Upper lobe of right lung (tissue), 1 donor: ENCODE data around the gene PIP4K2B. TPM values are rescaled to one million over a fixed set of nuclear protein-coding genes. Genes with fewer than 3 reads are reported as not detected.

Source experiments
- ATAC-seq: fragments of 200-7000 bp; cut with Tn5 transposase; one replicate; pipeline ENCODE4 v1.9.1; 2020; ENCODE audit warnings: mild to moderate bottlenecking, moderate library complexity
- DNase-seq: peaks from one replicate; pipeline ENCODE4 v3.0.0-alpha.2; 2020
- H3K27ac ChIP-seq: fragments of 200-600 bp; one replicate; pipeline ENCODE4 v1.8.0; 2022
- H3K27me3 ChIP-seq: fragments of 200-600 bp; one replicate; pipeline ENCODE4 v1.8.0; 2022; ENCODE audit warnings: mild to moderate bottlenecking
- H3K36me3 ChIP-seq: fragments of 200-600 bp; one replicate; pipeline ENCODE4 v1.8.0; 2022
- H3K4me1 ChIP-seq: fragments of 200-600 bp; one replicate; pipeline ENCODE4 v1.8.0; 2022
- H3K4me3 ChIP-seq: fragments of 200-600 bp; one replicate; pipeline ENCODE4 v1.8.0; 2022; ENCODE audit warnings: mild to moderate bottlenecking
- H3K9me3 ChIP-seq: fragments of 200-600 bp; one replicate; pipeline ENCODE4 v1.8.0; 2022
- intact Hi-C: fragments of 100-400 bp; cut with DNase I; formaldehyde crosslinking; loops from one replicate; pipeline ENCODE4 v1.11.0; 2022
- total RNA-seq: library from RNA; stranded (reverse); fragmentation: NEBNext Ultra II Directional; extraction: Animal tissue kit (Norgen Biotek cat#: 25700); gene quantifications from one replicate; pipeline ENCODE4 v1.2.1, GENCODE V29; 2021
- TF ChIP-seq, protein P1 (sequence below): fragments of 200-600 bp; IDR thresholded peaks from one replicate; pipeline ENCODE4 v1.8.0; 2022; ENCODE audit warnings: antibody characterized with exemption
- donor health status: DM: no; HTN: yes; CAD: no; lungs with severe emphysema.

Gene PIP4K2B
- total RNA-seq, 1 donor from 2014 or later: 50.5 TPM

DNA sequence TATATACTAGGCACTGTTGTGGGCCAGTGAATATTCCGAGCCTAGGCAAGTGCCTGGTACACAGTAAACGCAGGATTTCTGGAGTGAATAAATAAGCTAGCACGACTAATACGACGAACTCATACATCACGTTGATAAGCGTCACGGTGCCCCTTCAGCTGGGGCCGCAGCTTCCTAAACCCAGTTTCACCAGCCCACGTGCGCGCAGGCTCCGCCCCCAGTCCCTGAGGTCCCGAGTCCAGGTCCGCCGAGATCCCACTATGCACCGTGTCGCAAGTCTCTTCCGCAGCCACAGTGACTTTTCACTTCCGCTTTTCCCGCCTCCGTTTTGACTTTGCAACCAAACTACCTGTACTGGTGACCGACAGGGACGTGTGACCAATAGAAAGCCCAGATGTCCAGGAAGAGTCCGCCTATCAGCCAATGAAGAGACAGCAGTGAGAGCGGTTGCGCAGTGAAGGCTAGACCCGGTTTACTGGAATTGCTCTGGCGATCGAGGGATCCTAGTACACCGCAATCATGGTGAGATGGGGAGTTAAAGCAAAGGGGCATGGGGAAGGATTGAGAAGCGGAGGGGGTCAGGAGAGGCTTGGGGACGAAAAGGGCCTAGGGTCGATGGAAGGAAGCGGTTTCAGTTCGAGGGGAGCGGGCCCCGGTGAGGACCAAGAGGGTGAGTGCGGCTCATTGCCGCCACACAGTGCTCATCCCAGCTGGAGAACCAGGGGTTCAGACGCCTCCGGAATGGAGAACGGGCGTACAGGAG lies 46.9 kb downstream of the PIP4K2B start, which contains the start of gene PSMB3:
TSS of gene PSMB3 (plus strand) at position 434 of the 763 bp plus-strand sequence. CDS start at position 520, 86 bp downstream.
- DNase-seq (peak; percentile 98), ATAC-seq (peak; percentile 87)
- H3K4me1 ChIP-seq: peaks cover 39% of the 10 kb centered on the region
- peak within 1 kb of the TSS; percentile 96 for H3K4me3 ChIP-seq
- peaks cover 32% of the 10 kb centered on the region for H3K36me3 ChIP-seq
- intact Hi-C loops: no loop called here
- no peaks in the 10 kb centered on the region for H3K27me3 ChIP-seq
- no peaks in the 10 kb centered on the region for H3K9me3 ChIP-seq
- TF ChIP-seq, protein P1, sequence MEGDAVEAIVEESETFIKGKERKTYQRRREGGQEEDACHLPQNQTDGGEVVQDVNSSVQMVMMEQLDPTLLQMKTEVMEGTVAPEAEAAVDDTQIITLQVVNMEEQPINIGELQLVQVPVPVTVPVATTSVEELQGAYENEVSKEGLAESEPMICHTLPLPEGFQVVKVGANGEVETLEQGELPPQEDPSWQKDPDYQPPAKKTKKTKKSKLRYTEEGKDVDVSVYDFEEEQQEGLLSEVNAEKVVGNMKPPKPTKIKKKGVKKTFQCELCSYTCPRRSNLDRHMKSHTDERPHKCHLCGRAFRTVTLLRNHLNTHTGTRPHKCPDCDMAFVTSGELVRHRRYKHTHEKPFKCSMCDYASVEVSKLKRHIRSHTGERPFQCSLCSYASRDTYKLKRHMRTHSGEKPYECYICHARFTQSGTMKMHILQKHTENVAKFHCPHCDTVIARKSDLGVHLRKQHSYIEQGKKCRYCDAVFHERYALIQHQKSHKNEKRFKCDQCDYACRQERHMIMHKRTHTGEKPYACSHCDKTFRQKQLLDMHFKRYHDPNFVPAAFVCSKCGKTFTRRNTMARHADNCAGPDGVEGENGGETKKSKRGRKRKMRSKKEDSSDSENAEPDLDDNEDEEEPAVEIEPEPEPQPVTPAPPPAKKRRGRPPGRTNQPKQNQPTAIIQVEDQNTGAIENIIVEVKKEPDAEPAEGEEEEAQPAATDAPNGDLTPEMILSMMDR: no peak
- H3K27ac ChIP-seq: peak within 1 kb of the TSS; percentile 93

DNA sequence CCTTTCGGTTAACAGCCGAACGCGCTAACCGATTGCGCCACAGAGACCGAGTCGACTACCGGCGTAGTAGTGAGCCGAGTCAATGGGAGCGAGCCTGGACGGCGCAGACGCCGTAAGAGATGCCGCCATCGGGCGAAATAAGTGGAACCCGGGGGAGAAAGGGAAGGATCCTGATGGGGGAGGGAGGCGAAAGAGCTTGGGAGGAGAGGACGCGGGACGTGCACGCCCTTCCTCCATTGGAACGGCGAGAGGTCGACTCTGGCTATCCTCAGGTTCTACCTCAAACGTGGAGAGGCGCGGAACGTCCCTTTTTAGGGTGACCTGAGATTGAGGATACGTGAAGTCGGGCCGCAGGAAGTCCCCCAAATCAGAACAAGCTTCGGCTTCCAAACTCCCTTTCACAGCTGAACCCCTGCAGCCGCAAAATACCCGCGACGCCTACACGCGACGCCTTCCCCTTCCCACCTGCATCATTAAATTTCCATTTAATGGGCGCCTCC lies 47.5 kb downstream of the PIP4K2B start:
- TF ChIP-seq, protein P1: no peak
- H3K27ac ChIP-seq: peak overlapping the region; percentile 93
- peaks cover 43% of the 10 kb centered on the region for H3K4me1 ChIP-seq
- peak overlapping the region; percentile 96 for H3K4me3 ChIP-seq
- H3K9me3 ChIP-seq: no peaks in the 10 kb centered on the region
- peak; percentile 89 for DNase-seq
- intact Hi-C loops: no loop called here
- no peaks in the 10 kb centered on the region for H3K27me3 ChIP-seq
- H3K36me3 ChIP-seq: peaks cover 26% of the 10 kb centered on the region
- ATAC-seq: peak; percentile 34

- intact Hi-C loops: no loop called here
- ATAC-seq: no peak
- peak overlapping the region; percentile 96 for H3K4me3 ChIP-seq
- TF ChIP-seq, protein P1: no peak
- H3K4me1 ChIP-seq: peaks cover 48% of the 10 kb centered on the region
- peak overlapping the region; percentile 93 for H3K27ac ChIP-seq
- H3K27me3 ChIP-seq: no peaks in the 10 kb centered on the region
- peaks cover 20% of the 10 kb centered on the region for H3K36me3 ChIP-seq
- no peak for DNase-seq
- no peaks in the 10 kb centered on the region for H3K9me3 ChIP-seq
Measured at GRCh38 chr17:38751144-38751807, 48.1 kb downstream of the PIP4K2B start.

DNA sequence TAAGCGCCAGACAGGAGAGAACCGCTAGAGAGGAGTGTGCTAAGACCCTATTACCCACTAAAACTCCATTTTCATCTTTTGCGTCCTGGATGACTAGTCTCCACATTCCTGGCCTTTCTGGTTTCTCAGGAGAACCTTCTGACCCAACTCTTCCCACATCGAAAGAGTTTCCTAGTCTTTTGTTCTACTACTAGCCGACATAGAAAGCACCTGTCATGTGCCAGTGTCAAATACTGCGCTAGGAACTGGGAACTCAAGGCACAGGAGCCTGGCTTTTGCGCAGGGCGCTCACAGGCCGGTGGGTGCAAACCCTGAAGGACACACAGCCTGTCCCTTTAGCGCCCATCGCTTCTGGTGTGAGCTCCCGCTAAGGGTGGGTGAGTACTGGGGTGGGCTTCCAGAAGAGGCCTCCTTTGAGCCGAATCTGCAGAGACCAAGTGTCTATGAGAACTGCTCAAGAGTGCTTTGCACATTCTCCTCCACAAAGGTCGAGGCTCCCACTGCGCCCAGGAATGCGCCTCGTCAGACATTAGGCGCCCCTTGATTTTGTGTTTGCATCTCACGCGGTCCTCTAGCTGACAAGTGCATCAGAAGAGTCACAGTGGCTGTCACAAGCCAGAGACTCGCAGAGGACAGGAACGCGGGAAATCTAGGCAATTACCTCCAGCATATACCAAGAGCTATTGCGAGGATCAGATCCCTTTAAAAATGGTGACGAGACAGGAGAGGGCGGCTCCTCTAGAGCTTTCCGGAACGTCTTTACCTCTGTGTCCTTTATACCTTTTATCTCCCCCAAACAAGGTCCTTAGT lies 48.8 kb downstream of the PIP4K2B start:
- intact Hi-C loops: no loop called here
- TF ChIP-seq, protein P1: no peak
- Histone ChIP-seq H3K9me3 (no peaks in the 10 kb centered on the region), H3K4me3 (peak overlapping the region; percentile 96), H3K27me3 (no peaks in the 10 kb centered on the region), H3K27ac (peak overlapping the region; percentile 93), H3K4me1 (peaks cover 51% of the 10 kb centered on the region), H3K36me3 (peaks cover 13% of the 10 kb centered on the region)
- ATAC-seq (no peak), DNase-seq (no peak)

DNA sequence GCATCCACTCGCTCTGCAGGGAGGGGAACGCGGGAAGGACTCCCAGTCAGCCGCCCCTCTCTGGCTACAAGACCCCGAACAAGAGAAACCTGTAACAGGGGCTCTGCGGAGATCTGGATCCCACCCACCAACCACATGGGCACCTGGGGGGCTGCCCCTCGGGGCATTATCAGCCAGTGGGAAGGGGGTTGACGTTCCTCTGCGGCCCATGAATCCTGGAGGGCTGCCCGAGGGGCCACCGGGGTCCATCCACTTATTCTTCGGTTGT lies 49.4 kb downstream of the PIP4K2B start:
- Histone ChIP-seq H3K36me3 (peaks cover 11% of the 10 kb centered on the region), H3K9me3 (no peaks in the 10 kb centered on the region), H3K27me3 (no peaks in the 10 kb centered on the region), H3K27ac (peak overlapping the region; percentile 93), H3K4me1 (peaks cover 51% of the 10 kb centered on the region), H3K4me3 (peak overlapping the region; percentile 96)
- intact Hi-C loops: no loop called here
- DNase-seq (no peak), ATAC-seq (no peak)
- TF ChIP-seq, protein P1: no peak
